Globus pallidus (tissue), 1 donor: ENCODE results near the gene GASK1B.

Experiments used
- DNase-seq: peaks from one replicate; pipeline ENCODE4 v3.0.0-alpha.2; 2015; ENCODE audit warnings: low spot score

Gene GASK1B

GRCh38 chr4:158172261-158173258, at the start of gene GASK1B:
Gene GASK1B, minus strand, starts transcription at chr4:158173025. Its CDS starts 1,650 bp downstream, at chr4:158171375.
- DNase-seq: peak; percentile 84

DNA sequence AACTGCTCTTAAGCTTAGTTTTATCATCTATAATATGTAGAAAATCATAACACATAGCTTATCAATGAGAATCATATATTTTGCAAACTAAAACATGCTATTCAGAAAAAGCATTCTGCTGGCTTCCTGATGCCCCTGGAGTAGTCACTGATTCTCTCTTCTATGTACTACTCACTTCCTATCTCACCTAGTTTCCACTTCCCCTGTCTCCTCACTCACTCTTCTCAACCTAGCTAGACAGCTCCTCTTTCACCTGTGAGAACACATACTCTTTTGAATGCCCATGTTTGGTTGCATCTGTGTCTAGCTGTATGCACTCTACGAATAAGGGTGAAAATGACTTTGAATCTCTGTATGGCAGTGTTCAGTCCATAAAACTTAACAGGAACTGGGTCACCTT, 46.8 kb upstream of the GASK1B start:
- DNase-seq: no peak

DNA sequence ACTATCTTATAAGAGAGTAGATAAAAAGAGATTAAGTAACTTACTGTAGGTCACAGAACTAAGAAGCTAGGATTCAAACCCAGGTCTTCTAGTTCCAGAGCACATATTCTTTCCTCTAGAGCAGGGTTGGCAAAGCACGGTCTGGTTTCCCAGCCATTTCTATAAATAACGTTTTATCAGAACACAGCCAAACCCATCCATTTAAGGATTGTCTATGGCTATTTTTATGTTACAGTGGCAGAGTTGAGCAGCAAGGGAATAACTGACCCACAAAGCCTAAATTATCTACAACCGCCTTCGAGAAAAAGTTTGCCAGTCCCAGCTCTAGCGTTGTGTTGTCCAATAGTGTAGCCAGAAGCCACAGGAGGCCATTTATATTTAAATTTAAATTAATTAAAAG, 44.9 kb upstream of the GASK1B start:
- DNase-seq: no peak

GRCh38 chr4:158214856-158215255, 42.0 kb upstream of the GASK1B start:
- DNase-seq: no peak

- no peak for DNase-seq
These were observed 40.6 kb upstream of the GASK1B start for GRCh38 chr4:158213466-158213865.

- no peak for DNase-seq
These were observed 38.4 kb upstream of the GASK1B start for GRCh38 chr4:158211222-158211621.

- DNase-seq: peak; percentile 96
These were observed 37.3 kb upstream of the GASK1B start, which contains the start of gene TMEM144 for GRCh38 chr4:158209825-158210807. Gene TMEM144, plus strand, starts transcription at chr4:158210486. Its CDS starts 2,182 bp downstream, at chr4:158212668.

DNA sequence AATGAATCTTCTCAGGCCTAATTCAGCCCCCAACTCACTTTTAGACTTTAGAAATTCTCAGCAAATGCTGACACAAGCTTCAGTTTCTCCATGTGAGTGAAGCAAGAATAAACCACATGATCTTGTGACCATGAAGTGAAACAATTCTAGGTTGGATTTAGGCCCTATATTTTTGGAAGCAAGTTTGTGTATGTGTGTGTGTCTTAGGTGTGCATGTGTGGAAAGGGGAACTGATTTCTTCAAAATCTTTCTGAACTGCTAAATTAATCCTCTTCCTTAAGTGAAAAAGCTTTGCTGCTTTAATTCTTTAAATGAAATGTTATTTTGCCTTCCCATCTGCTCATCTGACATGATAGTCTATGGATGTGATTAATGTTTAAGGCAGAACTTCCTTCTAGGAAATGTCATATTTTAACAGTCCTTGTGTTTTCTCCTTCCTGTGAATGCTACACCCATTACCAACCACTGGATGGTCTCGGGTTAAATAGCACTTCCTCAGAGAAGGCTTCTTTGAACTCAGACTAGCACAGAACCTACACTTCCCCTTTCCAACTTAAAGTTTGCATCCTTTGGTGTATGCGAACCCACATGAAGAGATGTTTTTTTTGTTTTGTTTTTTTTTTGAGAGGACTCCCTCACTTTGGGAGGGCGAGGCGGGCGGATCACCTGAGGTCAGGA, 36.3 kb upstream of the GASK1B start:
- DNase-seq: no peak

DNA sequence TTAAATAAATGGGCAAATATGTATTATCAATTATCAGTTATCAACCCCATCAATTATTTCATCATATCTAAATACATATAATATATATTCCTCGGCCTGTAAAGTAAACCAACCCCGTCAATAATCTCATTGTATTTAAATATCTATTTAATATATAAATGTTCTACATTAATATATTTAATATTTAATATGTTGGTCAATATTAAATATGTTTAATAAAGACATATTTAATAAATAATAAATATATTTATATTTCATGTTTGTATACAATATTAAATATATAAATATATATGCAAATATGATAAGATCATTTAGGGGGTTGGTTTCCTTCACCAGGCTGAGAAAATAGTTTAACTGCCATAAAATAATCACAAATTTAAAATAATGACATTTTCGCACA, 31.1 kb upstream of the GASK1B start:
- no peak for DNase-seq

GRCh38 chr4:158203436-158203835, 30.6 kb upstream of the GASK1B start:
- DNase-seq: no peak

- no peak for DNase-seq
These were observed 29.7 kb upstream of the GASK1B start for GRCh38 chr4:158202481-158202880.

DNA sequence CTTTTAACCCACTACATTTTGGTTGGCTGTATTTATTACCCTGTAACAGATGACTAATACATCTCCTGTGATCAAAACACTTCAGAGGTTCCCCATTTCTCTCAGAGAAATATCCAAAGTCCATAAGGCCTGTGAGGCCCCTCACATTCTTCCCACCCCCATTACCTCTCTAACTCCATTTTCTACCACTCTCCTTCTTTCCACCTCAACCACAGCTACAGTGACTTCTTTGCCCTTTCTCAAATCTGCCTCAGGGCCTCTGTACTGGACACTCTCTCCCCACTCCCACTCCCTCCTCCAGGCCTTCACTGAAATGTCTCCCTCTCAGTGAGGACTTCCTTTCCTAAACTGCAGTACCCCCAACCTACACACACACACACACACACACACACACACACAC, 29.1 kb upstream of the GASK1B start:
- DNase-seq: no peak

DNA sequence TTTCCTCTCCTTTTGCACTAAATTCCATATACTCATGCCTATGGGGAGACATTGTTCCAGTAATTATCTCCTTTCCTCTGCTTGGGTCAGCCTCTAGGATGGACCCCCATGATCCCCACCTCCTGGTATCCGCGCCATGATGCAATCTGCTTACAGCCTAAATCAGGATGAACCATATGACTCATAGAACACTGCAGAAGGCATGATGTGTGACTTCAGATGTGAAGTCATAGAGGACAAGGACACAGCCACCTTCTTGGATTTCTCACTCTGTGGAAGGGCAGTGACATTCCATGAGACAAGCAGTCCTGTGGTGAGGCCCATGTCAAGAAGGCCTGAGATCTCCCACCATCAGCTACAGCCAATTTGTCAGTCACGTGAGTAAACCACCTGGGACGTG, 28.5 kb upstream of the GASK1B start:
- DNase-seq: no peak

DNA sequence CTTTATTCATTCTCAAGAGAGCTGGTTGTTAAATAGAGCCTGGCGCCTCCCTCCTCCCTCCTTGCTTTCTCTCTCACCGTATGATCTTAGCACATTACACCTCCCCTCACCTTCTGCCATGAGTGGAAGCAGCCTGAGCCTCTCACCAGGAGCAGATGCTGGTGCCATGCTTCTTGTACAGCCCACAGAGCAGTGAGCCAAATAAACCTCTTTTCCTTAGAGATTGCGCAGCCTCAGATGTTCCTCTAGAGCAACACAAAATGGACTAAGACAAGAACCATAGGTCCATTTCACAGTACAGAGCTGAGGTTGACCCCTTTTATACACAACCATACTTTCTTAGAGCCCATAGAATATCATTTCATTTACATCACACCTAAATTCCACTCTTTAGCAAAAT, 27.4 kb upstream of the GASK1B start:
- no peak for DNase-seq

DNA sequence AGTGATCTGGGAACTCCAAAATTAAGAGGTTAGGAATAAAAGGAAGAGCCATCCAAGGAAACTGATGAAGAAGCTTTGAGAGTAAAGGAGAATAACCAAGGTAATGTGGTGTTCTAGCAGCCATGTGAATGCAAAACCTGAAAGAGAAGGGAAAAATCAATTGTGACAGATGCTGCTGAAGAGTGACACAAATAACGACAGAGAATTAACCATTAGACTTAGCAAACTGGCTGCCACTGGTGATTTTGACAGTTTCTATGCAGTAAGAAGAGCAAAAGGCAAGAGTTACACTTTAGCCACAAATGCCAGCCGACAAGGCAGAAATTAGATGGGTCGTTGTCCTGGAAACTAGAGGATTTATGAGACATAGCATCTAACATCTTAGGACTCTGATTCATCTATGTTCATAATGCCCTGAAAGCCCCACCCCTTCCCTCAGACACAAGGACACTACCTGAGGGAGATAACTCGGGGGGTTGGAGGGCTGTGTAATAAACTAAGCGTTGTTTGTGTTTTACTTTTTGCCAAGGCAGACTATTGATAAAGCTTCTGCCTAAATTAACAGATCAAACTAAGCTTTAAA, 24.5 kb upstream of the GASK1B start:
- DNase-seq: no peak

GRCh38 chr4:158195297-158195696, 22.5 kb upstream of the GASK1B start:
- DNase-seq: no peak

DNA sequence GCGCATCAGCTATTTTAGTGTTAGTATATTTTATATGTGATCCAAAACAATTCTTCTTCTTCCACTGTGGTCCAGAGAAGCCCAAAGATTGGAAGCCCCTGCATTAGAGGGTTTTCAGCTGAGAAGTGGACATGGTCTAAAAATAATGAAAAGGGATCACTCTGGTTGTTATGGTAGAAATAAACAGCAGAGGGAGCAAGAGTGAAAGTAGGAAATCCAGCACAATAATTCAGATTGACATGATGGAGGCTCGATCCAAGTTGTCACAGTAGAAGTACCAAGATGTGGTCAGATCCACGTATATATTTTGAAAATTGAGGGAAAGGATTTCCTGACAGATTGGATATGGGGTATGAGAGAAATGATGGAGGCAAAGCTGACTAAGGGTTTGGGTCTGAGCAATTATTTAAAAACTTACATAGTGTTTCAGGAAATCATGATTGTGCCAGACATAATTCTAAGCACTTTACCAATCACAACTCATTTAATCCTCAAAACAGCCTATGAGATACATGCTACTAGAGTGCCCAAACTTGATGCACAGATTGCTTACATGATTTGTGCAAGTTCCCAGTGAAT, 20.4 kb upstream of the GASK1B start:
- peak; percentile 87 for DNase-seq

DNA sequence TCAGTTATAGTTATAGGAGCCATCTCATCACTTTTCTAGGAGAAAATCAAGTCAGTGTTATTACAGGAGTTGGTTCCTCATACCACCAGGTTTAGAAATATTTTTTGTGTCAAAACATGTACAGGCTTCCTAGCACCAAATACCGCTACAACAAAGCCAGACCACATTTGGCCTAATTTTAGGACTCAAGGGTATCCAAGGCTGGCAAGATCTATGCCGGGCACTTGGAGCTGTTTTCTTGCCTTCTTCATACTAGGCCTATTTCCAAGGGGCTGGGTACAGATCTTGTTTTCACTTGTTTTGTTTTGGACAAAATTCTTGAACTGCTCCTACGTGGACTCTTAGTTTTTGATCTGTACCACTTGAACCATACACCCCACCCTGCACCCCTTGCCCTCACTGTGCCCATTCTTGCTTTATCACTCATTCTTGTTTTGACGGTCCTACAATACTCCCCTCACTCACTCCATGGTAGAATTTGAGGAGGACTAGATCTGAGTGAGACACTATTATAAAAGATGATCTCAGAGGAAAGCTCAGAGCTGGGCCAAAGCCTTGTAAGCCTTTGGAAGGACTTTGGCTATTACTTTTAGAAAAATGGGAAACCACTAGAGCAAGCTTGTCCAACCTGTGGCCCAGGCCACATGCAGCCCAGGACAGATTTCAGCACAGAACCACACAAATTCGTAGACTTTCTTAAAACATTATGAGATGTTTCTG, 19.8 kb upstream of the GASK1B start:
- no peak for DNase-seq

- no peak for DNase-seq
These were observed 17.9 kb upstream of the GASK1B start for GRCh38 chr4:158190718-158191117.

DNA sequence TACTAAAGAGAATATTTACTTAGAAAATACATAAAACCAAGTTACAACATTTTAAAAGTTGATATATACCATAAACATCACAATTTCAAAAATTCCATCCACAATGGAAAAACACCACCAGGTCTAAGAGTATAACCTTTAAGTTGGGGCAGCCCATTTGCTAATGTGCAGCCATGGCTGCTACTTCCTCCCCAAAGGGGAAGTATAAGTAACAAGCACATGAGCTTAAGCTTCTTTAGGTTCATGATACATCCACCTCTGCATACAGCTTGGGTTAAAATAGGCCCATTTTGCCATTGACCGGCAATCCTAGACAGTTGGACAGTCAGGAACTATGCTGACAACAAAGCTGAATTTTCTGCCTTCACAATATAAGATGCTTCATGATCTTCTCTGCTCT, 16.6 kb upstream of the GASK1B start:
- DNase-seq: no peak
